ENCODE results near the gene DARS2. TPM values are rescaled to one million over a fixed set of nuclear protein-coding genes. Genes with fewer than 3 reads are reported as not detected.
A peak's percentile ranks its signal among the peaks of the same experiment; 100 is the strongest.

DARS2 gene
- total RNA-seq, result 10 to 100 TPM; 11.3 to 18.1 TPM

GRCh38 chr1:173824315-173825081 lies at the start of gene DARS2, which contains the start of gene CENPL:
Gene DARS2 (plus strand): TSS chr1:173824673. CDS start chr1:173825230, 557 bp downstream.
Gene CENPL (minus strand): TSS chr1:173824883. CDS start chr1:173811299, 13,584 bp downstream.
- intact Hi-C loops (cut with DNase I), result loop anchor here (2.0 to 10.0 kb wide), 3 partner anchors 348 to 1080 kb away; partner anchors contain the start of gene PRDX6

GRCh38 chr1:173775578-173776226 lies 48.8 kb upstream of the DARS2 start:
- intact Hi-C loops (cut with DNase I), result no loop called here
- H3K9me3 ChIP-seq, result no peaks in the 10 kb centered on the region
- H3K27ac ChIP-seq, result no peak overlapping the region
- H3K36me3 ChIP-seq, result no peaks in the 10 kb centered on the region
- no peaks in the 10 kb centered on the region for H3K4me1 ChIP-seq (replicated peaks)
- no peaks in the 10 kb centered on the region for H3K27me3 ChIP-seq (replicated peaks; ENCODE audit: insufficient read depth)
- no peak overlapping the region for H3K4me3 ChIP-seq
- DNase-seq (ENCODE audit: low spot score), result no peak
- 95% methylated on average over 5 of the region's 5 CpGs for WGBS
- no peak for TF ChIP-seq POLR2A (IDR thresholded peaks at IDR 0.05)
- TF ChIP-seq POLR2AphosphoS5 (IDR thresholded peaks at IDR 0.05), result no peak
- no peak for TF ChIP-seq CTCF (IDR thresholded peaks at IDR 0.05)

More at GRCh38 chr1:173824315-173825081, at the start of gene DARS2, which contains the start of gene CENPL:
- no peaks in the 10 kb centered on the region for H3K27me3 ChIP-seq (replicated peaks; ENCODE audit: insufficient read depth)
- peak; percentile 96 for DNase-seq (ENCODE audit: low spot score)
- no peaks in the 10 kb centered on the region for H3K9me3 ChIP-seq
- peak within 1 kb of the TSS; percentile 55 to 62 for H3K4me3 ChIP-seq
- peak within 1 kb of the TSS; percentile 87 to 91 for H3K27ac ChIP-seq
- H3K36me3 ChIP-seq, result no peaks in the 10 kb centered on the region
- TF ChIP-seq POLR2AphosphoS5 (IDR thresholded peaks at IDR 0.05) (peak; percentile 94), POLR2A (IDR thresholded peaks at IDR 0.05) (peak; percentile 13), CTCF (IDR thresholded peaks at IDR 0.05) (no peak)
- WGBS, result under 1% methylated on average over 55 of the region's 55 CpGs
- no peaks in the 10 kb centered on the region for H3K4me1 ChIP-seq (replicated peaks)

- Histone ChIP-seq H3K9me3 (no peaks in the 10 kb centered on the region), H3K27ac (no peak overlapping the region), H3K4me1 (replicated peaks) (no peaks in the 10 kb centered on the region), H3K4me3 (no peak overlapping the region), H3K36me3 (no peaks in the 10 kb centered on the region), H3K27me3 (replicated peaks; ENCODE audit: insufficient read depth) (no peaks in the 10 kb centered on the region)
- 94% methylated on average over 4 of the region's 4 CpGs for WGBS
- TF ChIP-seq POLR2A (IDR thresholded peaks at IDR 0.05), result no peak
- TF ChIP-seq CTCF (IDR thresholded peaks at IDR 0.05), result no peak
- TF ChIP-seq POLR2AphosphoS5 (IDR thresholded peaks at IDR 0.05), result no peak
- intact Hi-C loops (cut with DNase I), result no loop called here
- DNase-seq (ENCODE audit: low spot score), result no peak
These were observed 44.5 kb upstream of the DARS2 start for GRCh38 chr1:173779936-173780335.

- TF ChIP-seq POLR2A (IDR thresholded peaks at IDR 0.05) (no peak), CTCF (IDR thresholded peaks at IDR 0.05) (no peak), POLR2AphosphoS5 (IDR thresholded peaks at IDR 0.05) (no peak)
- Histone ChIP-seq H3K36me3 (no peaks in the 10 kb centered on the region), H3K27ac (no peak overlapping the region), H3K4me1 (replicated peaks) (no peaks in the 10 kb centered on the region), H3K27me3 (replicated peaks; ENCODE audit: insufficient read depth) (no peaks in the 10 kb centered on the region), H3K4me3 (no peak overlapping the region), H3K9me3 (no peaks in the 10 kb centered on the region)
- no peak for DNase-seq (ENCODE audit: low spot score)
- 95% methylated on average over 7 of the region's 7 CpGs for WGBS
- intact Hi-C loops (cut with DNase I), result no loop called here
These were observed 39.5 kb upstream of the DARS2 start for GRCh38 chr1:173784997-173785396.
